Endothelial cell of umbilical vein (primary cell): ENCODE results near the gene TF.

ENCODE experiments used
- EZH2 ChIP-seq: IDR thresholded peaks from 2 replicates; pipeline ENCODE4 v1.6.1; 2012; ENCODE audit warnings: borderline replicate concordance, low read depth, mild to moderate bottlenecking, moderate library complexity, low read length, inconsistent platforms; ENCODE audit not compliant: severe bottlenecking
- FOS ChIP-seq: IDR thresholded peaks from 2 replicates; pipeline ENCODE4 v1.6.1; 2011; ENCODE audit warnings: mild to moderate bottlenecking, low read length, moderate library complexity, borderline replicate concordance; ENCODE audit not compliant: insufficient read depth
- GATA2 ChIP-seq: IDR thresholded peaks from 2 replicates; pipeline ENCODE4 v1.7.0; 2011; ENCODE audit warnings: low read depth, mild to moderate bottlenecking, moderate library complexity, mixed read lengths, low read length; ENCODE audit not compliant: insufficient read length, insufficient read depth
- MAX ChIP-seq: IDR thresholded peaks from 2 replicates; pipeline ENCODE4 v1.6.1; 2011; ENCODE audit not compliant: insufficient read depth, insufficient read length
- POLR2A ChIP-seq: IDR thresholded peaks from 2 replicates; pipeline ENCODE4 v1.6.1; 2012; ENCODE audit warnings: low read depth, mild to moderate bottlenecking, control low read depth, low read length
- POLR2AphosphoS5 ChIP-seq: IDR thresholded peaks from 2 replicates; pipeline ENCODE4 v1.6.1; 2012; ENCODE audit warnings: low read depth, mild to moderate bottlenecking, control low read depth, low read length, moderate library complexity; ENCODE audit not compliant: insufficient read depth
- TF ChIP-seq, protein P1 (sequence below), 2 donors: IDR thresholded peaks; 1 replicate in 1 of 2; 2 replicates in 1 of 2; pipeline ENCODE4 v1.5.1; 2011; ENCODE audit warnings: low read length in 2 of 2, mild to moderate bottlenecking in 2 of 2, moderate library complexity in 2 of 2, control low read depth in 1 of 2, inconsistent platforms in 1 of 2, low read depth in 1 of 2; ENCODE audit not compliant: insufficient read depth in 1 of 2; ENCODE audit errors: extremely low read depth in 1 of 2

DNA sequence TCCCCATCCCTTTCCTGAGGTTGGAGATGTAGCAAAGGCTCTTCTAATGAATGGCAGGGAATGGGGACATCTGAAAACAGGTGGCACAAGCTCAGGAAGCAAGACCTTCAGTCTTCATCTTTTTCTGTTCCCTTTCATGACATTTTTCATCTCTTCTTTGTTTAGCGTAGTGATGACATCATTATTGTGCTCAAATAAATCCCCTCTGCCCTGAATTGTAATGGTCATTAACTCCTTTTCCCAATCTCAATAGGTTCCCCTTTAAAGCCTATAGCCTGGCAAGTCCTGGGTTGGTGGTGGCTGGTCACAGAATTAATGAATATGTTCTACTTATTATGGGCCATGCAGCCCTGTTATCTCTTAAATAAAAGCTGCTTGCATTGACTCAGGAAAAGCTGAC, 21.4 kb downstream of the TF start:
- TF ChIP-seq, protein P1, sequence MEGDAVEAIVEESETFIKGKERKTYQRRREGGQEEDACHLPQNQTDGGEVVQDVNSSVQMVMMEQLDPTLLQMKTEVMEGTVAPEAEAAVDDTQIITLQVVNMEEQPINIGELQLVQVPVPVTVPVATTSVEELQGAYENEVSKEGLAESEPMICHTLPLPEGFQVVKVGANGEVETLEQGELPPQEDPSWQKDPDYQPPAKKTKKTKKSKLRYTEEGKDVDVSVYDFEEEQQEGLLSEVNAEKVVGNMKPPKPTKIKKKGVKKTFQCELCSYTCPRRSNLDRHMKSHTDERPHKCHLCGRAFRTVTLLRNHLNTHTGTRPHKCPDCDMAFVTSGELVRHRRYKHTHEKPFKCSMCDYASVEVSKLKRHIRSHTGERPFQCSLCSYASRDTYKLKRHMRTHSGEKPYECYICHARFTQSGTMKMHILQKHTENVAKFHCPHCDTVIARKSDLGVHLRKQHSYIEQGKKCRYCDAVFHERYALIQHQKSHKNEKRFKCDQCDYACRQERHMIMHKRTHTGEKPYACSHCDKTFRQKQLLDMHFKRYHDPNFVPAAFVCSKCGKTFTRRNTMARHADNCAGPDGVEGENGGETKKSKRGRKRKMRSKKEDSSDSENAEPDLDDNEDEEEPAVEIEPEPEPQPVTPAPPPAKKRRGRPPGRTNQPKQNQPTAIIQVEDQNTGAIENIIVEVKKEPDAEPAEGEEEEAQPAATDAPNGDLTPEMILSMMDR (IDR thresholded peaks at IDR 0.05; ENCODE audit: extremely low read depth in 1 of 2, insufficient read depth in 1 of 2, low read depth in 1 of 2, low read length in 2 of 2): no peak
- TF ChIP-seq POLR2A: no peak
- no peak for TF ChIP-seq EZH2
- TF ChIP-seq FOS: no peak
- no peak for TF ChIP-seq MAX
- no peak for TF ChIP-seq POLR2AphosphoS5
- no peak for TF ChIP-seq GATA2
